WTC11 (cell line): ENCODE measurements around the gene GALNT7.

Source experiments
- JUN ChIP-seq: sonication (generic); formaldehyde crosslinking; IDR thresholded peaks from 2 replicates; pipeline ENCODE4 v1.8.0; 2023; ENCODE audit warnings: mild to moderate bottlenecking, missing genetic modification reagents
- MXD4 ChIP-seq: fragments of 250-450 bp; sonication (Bioruptor Pico); IDR thresholded peaks from 2 replicates; pipeline ENCODE4 v1.8.0; 2021; ENCODE audit warnings: mild to moderate bottlenecking, moderate library complexity, borderline replicate concordance
- SMAD3 ChIP-seq: sonication (generic); formaldehyde crosslinking; IDR thresholded peaks from 2 replicates; pipeline ENCODE4 v1.8.0; 2022; ENCODE audit warnings: missing genetic modification reagents, mild to moderate bottlenecking, borderline replicate concordance
- USF2 ChIP-seq: sonication (generic); formaldehyde crosslinking; IDR thresholded peaks from 2 replicates; pipeline ENCODE4 v1.8.1; 2023; ENCODE audit warnings: mild to moderate bottlenecking, missing genetic modification reagents, moderate library complexity
- ZNF121 ChIP-seq: sonication (generic); formaldehyde crosslinking; IDR thresholded peaks from 2 replicates; pipeline ENCODE4 v1.8.0; 2023; ENCODE audit warnings: missing genetic modification reagents
- TF ChIP-seq, protein P1 (sequence below): fragments of 200-600 bp; IDR thresholded peaks from 2 replicates; pipeline ENCODE4 v1.8.0; 2022; ENCODE audit warnings: antibody characterized with exemption
- TF ChIP-seq, protein P2 (sequence below): fragments of 250-450 bp; sonication (Bioruptor Pico); IDR thresholded peaks from 2 replicates; pipeline ENCODE4 v1.9.0; 2021; ENCODE audit warnings: mild to moderate bottlenecking

DNA sequence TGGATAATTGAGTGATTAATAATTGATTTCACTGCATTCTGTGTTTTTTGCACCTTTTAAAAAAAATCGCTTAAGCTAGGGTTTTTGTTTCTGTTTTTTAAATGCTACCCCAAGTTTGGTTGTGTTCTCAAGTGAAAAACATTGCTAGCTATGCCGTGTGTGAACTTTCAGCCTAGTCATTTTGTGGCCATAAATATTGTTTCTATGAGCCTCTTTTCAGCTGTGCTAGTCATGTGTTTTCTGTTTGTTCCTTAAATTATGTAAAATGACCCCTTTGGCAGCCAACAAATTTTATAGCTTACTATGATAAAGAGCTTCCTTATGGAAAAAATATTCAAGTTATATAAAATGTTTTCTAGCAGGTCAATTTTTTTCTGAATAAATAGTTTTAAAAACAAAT, 59.1 kb downstream of the GALNT7 start:
- TF ChIP-seq USF2 (CRISPR knock-in tag) (no peak), MXD4 (CRISPR knock-in tag) (no peak), ZNF121 (CRISPR knock-in tag) (no peak), SMAD3 (CRISPR knock-in tag) (no peak), JUN (CRISPR knock-in tag) (no peak)
- TF ChIP-seq, protein P1, sequence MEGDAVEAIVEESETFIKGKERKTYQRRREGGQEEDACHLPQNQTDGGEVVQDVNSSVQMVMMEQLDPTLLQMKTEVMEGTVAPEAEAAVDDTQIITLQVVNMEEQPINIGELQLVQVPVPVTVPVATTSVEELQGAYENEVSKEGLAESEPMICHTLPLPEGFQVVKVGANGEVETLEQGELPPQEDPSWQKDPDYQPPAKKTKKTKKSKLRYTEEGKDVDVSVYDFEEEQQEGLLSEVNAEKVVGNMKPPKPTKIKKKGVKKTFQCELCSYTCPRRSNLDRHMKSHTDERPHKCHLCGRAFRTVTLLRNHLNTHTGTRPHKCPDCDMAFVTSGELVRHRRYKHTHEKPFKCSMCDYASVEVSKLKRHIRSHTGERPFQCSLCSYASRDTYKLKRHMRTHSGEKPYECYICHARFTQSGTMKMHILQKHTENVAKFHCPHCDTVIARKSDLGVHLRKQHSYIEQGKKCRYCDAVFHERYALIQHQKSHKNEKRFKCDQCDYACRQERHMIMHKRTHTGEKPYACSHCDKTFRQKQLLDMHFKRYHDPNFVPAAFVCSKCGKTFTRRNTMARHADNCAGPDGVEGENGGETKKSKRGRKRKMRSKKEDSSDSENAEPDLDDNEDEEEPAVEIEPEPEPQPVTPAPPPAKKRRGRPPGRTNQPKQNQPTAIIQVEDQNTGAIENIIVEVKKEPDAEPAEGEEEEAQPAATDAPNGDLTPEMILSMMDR, result no peak
- TF ChIP-seq, protein P2, sequence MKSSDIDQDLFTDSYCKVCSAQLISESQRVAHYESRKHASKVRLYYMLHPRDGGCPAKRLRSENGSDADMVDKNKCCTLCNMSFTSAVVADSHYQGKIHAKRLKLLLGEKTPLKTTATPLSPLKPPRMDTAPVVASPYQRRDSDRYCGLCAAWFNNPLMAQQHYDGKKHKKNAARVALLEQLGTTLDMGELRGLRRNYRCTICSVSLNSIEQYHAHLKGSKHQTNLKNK (CRISPR knock-in tag), result no peak
